SH-SY5Y (cell line): Measurements from ENCODE around the gene GORASP1.

Experiments
- GATA2 ChIP-seq: IDR thresholded peaks from 2 replicates; pipeline ENCODE4 v1.6.1; 2011; ENCODE audit warnings: mild to moderate bottlenecking, low read depth, low read length
- GATA3 ChIP-seq: IDR thresholded peaks from 2 replicates; pipeline ENCODE4 v1.6.1; 2011; ENCODE audit warnings: low read depth, mild to moderate bottlenecking, low read length, moderate library complexity

- TF ChIP-seq GATA3 (no peak), GATA2 (no peak)
These were observed 6.3 kb downstream of the GORASP1 start for GRCh38 chr3:39101022-39101689.
